Panc1 (cell line): Measurements from ENCODE around the gene ALOX5. TPM values are rescaled to one million over a fixed set of nuclear protein-coding genes. Genes with fewer than 3 reads are reported as not detected.

ENCODE experiments used
- ATAC-seq: fragments of 200-7000 bp; cut with Tn5 transposase; 2 replicates; pipeline ENCODE4 v1.9.1; 2020; ENCODE audit warnings: mild to moderate bottlenecking, moderate library complexity
- BruUV-seq: library from RNA; stranded (reverse); fragments of 400-500 nt; replicated peaks from 2 replicates; lab custom pipeline; 2021; lab: Mats Ljungman, UMichigan
- CTCF ChIA-PET: fragments of 300-600 bp; sonication (Branson Sonifier 250); formaldehyde crosslinking; loops from one replicate; lab custom pipeline; 2022; ENCODE audit warnings: antibody characterized with exemption; lab: Charles Lee
- POLR2A ChIA-PET: fragments of 300-600 bp; sonication (Branson Sonifier 250); formaldehyde crosslinking; loops from one replicate; lab custom pipeline; 2022; ENCODE audit warnings: antibody characterized with exemption; lab: Charles Lee
- DNase-seq: peaks from one replicate; pipeline ENCODE4 v3.0.0-alpha.2; 2010; ENCODE audit warnings: low read depth, low spot score
- H3K27ac ChIP-seq: 2 replicates; pipeline ENCODE4 v1.5.1; 2011; ENCODE audit warnings: mild to moderate bottlenecking, low read length, inconsistent platforms
- H3K27me3 ChIP-seq: fragments of 200-500 bp; sonication (Bioruptor generic); 2 replicates; pipeline ENCODE4 v1.6.0; 2014; ENCODE audit warnings: low read length, inconsistent platforms; ENCODE audit not compliant: control insufficient read depth, insufficient read depth
- H3K36me3 ChIP-seq: fragments of 200-500 bp; sonication (Bioruptor generic); 2 replicates; pipeline ENCODE4 v1.5.1; 2014; ENCODE audit warnings: inconsistent platforms, mild to moderate bottlenecking, low read length, moderate library complexity; ENCODE audit not compliant: control insufficient read depth, insufficient read depth
- H3K4me1 ChIP-seq: 2 replicates; pipeline ENCODE4 v1.5.1; 2011; ENCODE audit warnings: inconsistent platforms, mild to moderate bottlenecking, low read length, moderate library complexity; ENCODE audit not compliant: control insufficient read depth, insufficient read depth
- H3K4me3 ChIP-seq, 2 experiments: 2 replicates each; pipeline ENCODE4 v1.5.1; 2011 to 2012; ENCODE audit warnings: low read depth in 2 of 2, low read length in 2 of 2, mild to moderate bottlenecking in 2 of 2, inconsistent platforms in 1 of 2, moderate library complexity in 1 of 2
- H3K9me3 ChIP-seq: fragments of 200-500 bp; sonication (Bioruptor generic); 2 replicates; pipeline ENCODE4 v1.5.1; 2014; ENCODE audit warnings: low read depth, mild to moderate bottlenecking, inconsistent platforms, low read length, moderate library complexity; ENCODE audit not compliant: control insufficient read depth, insufficient read depth
- CTCF ChIP-seq: fragments of 450-650 bp; IDR thresholded peaks from 2 replicates; pipeline ENCODE4 v1.5.1; 2017; ENCODE audit warnings: mild to moderate bottlenecking
- POLR2AphosphoS5 ChIP-seq: IDR thresholded peaks from 2 replicates; pipeline ENCODE4 v1.6.1; 2012; ENCODE audit warnings: mild to moderate bottlenecking, low read depth, low read length, moderate library complexity
- REST ChIP-seq, 2 experiments: IDR thresholded peaks; 2 replicates each; pipeline ENCODE4 v1.6.1; 2011 to 2012; ENCODE audit warnings: low read depth in 2 of 2, control low read depth in 1 of 2, low read length in 1 of 2, mild to moderate bottlenecking in 1 of 2, moderate library complexity in 1 of 2; ENCODE audit not compliant: insufficient read depth in 1 of 2
- SIN3A ChIP-seq: IDR thresholded peaks from 2 replicates; pipeline ENCODE4 v1.6.1; 2012; ENCODE audit warnings: low read depth, mild to moderate bottlenecking, low read length, moderate library complexity, borderline replicate concordance; ENCODE audit not compliant: insufficient read depth
- TCF7L2 ChIP-seq: IDR thresholded peaks from 2 replicates; pipeline ENCODE4 v1.6.1; 2011; ENCODE audit warnings: mild to moderate bottlenecking, low read depth, low read length, inconsistent platforms
- in situ Hi-C: cut with HindIII; loops from 2 replicates; pipeline ENCODE4 v1.10.0; 2016; ENCODE audit warnings: low sequenced_read_pairs, low pct_unique_long_range_greater_than_20kb
- intact Hi-C: fragments of 100-400 bp; cut with micrococcal nuclease; formaldehyde crosslinking; loops from one replicate; pipeline ENCODE4 v1.10.0; 2022; ENCODE audit not compliant: unreplicated experiment
- total RNA-seq: library from RNA; stranded (reverse); gene quantifications from one replicate; pipeline ENCODE4 v1.2.1, GENCODE V29; 2021; ENCODE audit not compliant: unreplicated experiment

Gene ALOX5
- total RNA-seq, 1 experiment from 2014 or later: 0.82 TPM

GRCh38 chr10:45450866-45451265 lies 76.8 kb downstream of the ALOX5 start:
- DNase-seq (no peak), ATAC-seq (no peak)
- TF ChIP-seq SIN3A: no peak
- no peak for TF ChIP-seq TCF7L2
- no peak for TF ChIP-seq REST (IDR thresholded peaks at IDR 0.05; ENCODE audit: insufficient read depth in 1 of 2, low read depth in 2 of 2, low read length in 1 of 2)
- no peak for TF ChIP-seq POLR2AphosphoS5
- TF ChIP-seq CTCF: no peak
- Histone ChIP-seq H3K4me1 (no peaks in the 10 kb centered on the region), H3K4me3 (no peak overlapping the region), H3K27ac (no peak overlapping the region), H3K9me3 (no peaks in the 10 kb centered on the region), H3K27me3 (no peaks in the 10 kb centered on the region), H3K36me3 (no peaks in the 10 kb centered on the region)
- ChIA-PET POLR2A (no interaction called here), CTCF (no interaction called here)
- in situ Hi-C loops (no loop called here), intact Hi-C loops (loop anchor here (10.0 kb wide), 1 partner anchor 446 kb away; the partner anchor contains the start of gene ZNF22)
- BruUV-seq: no TSS peak

GRCh38 chr10:45451407-45451806 lies 77.4 kb downstream of the ALOX5 start:
- DNase-seq: no peak
- no peak for TF ChIP-seq SIN3A
- no peak for TF ChIP-seq TCF7L2
- no peak for TF ChIP-seq CTCF
- TF ChIP-seq REST (IDR thresholded peaks at IDR 0.05; ENCODE audit: insufficient read depth in 1 of 2, low read depth in 2 of 2, low read length in 1 of 2): no peak
- no peak for TF ChIP-seq POLR2AphosphoS5
- in situ Hi-C loops (no loop called here), intact Hi-C loops (loop anchor here (10.0 kb wide), 1 partner anchor 447 kb away; the partner anchor contains the start of gene ZNF22)
- Histone ChIP-seq H3K9me3 (no peaks in the 10 kb centered on the region), H3K36me3 (no peaks in the 10 kb centered on the region), H3K27me3 (no peaks in the 10 kb centered on the region), H3K4me1 (no peaks in the 10 kb centered on the region), H3K27ac (no peak overlapping the region), H3K4me3 (no peak overlapping the region)
- ATAC-seq: no peak
- BruUV-seq: no TSS peak
- POLR2A ChIA-PET: no interaction called here
- CTCF ChIA-PET: no interaction called here
